GM18909 (cell line): ENCODE data around the gene BFAR.
"Not testable (repeated sequence)": the region's sequence is repeated elsewhere in the genome, so short reads cannot be mapped to it uniquely, and the experiment has no call there.

Experiments
- ATAC-seq: cut with Tn5 transposase; IDR thresholded peaks from one replicate; pipeline ENCODE4 v1.9.1; 2021; ENCODE audit warnings: mild to moderate bottlenecking; ENCODE audit not compliant: unreplicated experiment, poor library complexity

The BFAR gene

GRCh38 chr16:14682121-14682520 is 49.4 kb downstream of the BFAR start:
- ATAC-seq: no peak

- not testable (repeated sequence) for ATAC-seq
Measured at GRCh38 chr16:14685870-14686793, 53.4 kb downstream of the BFAR start.

DNA sequence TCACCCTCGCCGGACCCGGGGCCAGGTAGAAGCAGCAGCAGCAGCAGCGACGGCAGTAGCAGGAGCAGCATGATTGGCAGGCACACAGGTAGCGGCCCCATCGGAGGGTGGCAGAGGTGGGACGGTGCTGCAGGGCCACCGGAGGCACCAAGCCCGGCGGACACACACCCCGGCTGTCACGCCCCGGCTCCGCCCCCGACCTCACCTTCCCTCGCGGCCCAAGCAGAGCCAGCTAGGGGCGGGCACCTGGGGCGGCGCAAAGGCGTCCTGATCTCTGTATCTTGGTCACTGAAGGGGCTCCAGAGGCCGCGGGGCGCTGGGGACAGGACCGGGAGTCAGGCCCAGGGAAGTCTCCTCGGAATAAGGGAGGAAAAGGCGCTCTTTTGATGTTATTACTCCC is 61.4 kb downstream of the BFAR start, which contains the start of gene PLA2G10:
TSS of gene PLA2G10 (minus strand) at position 180 of the 400 bp plus-strand sequence. CDS start at position 101, 79 bp downstream.
- not testable (repeated sequence) for ATAC-seq

GRCh38 chr16:14701859-14702258 is 69.1 kb downstream of the BFAR start:
- not testable (repeated sequence) for ATAC-seq

- not testable (repeated sequence) for ATAC-seq
Measured at GRCh38 chr16:14702672-14703071, 69.9 kb downstream of the BFAR start.

DNA sequence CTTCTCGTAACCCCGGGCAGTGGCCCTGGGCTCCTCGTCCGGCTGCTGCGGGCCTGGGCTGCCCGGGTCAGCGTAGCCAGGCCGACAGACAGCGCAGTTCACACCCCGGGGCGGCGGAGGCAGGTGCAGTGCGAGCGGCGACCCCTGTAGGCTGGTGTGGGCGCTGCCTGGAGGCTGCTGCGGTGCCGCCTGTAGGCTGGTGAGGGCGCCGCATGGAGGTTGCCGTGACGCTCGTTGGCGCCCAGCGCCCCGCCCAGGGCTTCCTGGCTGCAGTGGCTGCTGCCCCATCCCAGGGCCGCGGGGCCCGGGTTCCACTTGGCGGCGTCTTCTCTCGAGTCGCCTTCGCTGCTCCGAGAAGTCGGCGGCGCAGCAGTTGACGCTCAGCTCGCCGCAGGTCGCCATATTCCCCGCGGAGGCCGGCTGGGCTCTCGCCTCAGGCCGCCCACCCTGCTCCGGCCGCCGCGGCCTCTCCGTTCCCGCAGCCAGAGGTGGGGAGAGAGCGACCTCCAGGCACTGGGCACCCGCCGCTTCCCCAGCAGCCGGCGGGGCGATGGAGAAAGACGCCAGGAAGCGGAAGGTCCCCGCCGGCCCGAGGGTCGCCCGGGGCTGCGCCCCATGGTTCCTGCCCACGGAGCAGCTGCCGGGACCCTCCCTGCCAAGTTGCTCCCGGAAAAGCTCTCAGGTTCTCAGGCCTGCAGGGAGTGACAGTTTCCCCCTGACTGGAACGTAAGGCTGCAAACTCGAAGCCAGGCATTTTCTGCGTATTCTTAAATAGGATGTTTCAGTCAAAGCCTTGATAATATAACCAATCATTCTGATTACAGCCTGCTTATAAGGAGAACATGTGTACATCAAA is 70.6 kb downstream of the BFAR start, which contains the start of gene NPIPA3:
TSS of gene NPIPA3 (plus strand) at position 256 of the 856 bp plus-strand sequence. CDS start 5,533 bp downstream, outside the sequence.
- ATAC-seq: peak; percentile 98
